ENCODE results near the gene SEMA7A. TPM values are rescaled to one million over a fixed set of nuclear protein-coding genes. Genes with fewer than 3 reads are reported as not detected.
"Not testable (repeated sequence)": the region's sequence is repeated elsewhere in the genome, so short reads cannot be mapped to it uniquely, and the experiment has no call there.

Gene SEMA7A
- total RNA-seq, 1 experiment from 2014 or later: 38.1 TPM

DNA sequence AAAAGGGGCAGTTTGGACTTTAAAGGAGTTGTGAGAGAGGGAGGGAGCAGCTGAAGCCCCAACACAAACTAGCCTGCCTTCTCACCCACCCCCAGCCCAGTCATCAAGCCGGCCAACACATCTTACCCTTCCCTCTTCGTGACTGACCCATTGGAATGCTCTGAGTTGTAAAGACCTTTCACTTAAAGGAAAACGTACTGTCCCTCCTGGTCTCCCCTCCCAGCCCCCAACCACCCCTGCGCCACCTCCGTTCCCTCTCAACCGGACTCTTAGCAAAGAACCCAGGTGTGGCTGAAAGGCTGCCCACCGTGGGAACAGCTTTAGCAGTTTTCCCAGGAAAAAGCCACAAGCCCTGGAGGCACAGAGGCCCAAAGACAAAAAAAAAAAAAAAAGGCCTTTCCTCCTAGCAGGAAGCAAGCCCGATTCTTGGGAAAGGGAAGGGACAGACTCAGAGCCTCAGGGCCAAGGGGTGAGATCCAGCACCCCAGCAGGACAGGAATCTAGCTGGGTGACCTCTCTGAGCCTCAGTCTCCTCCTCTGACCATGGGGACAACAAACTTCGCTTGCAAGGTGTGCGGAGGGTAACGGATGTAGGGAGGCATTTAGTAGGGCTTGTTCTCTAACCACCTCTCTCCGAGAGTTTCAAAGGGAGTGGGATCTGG, 68.7 kb downstream of the SEMA7A start:
- Mint-ChIP-seq H3K4me1 (ENCODE audit: low read depth, unreplicated experiment) (no peaks in the 10 kb centered on the region), H3K27ac (ENCODE audit: unreplicated experiment) (no peak overlapping the region), H3K36me3 (ENCODE audit: insufficient read depth, unreplicated experiment) (no peaks in the 10 kb centered on the region), H3K4me3 (ENCODE audit: unreplicated experiment) (no peak overlapping the region), H3K27me3 (ENCODE audit: insufficient read depth, unreplicated experiment) (no peaks in the 10 kb centered on the region), H3K9me3 (ENCODE audit: unreplicated experiment) (no peaks in the 10 kb centered on the region)
- Histone ChIP-seq H3K9me3 (no peaks in the 10 kb centered on the region), H3K36me3 (ENCODE audit: control insufficient read depth, insufficient read depth, low read length) (no peaks in the 10 kb centered on the region), H3K4me3 (ENCODE audit: low read depth, low read length) (no peak overlapping the region), H3K27me3 (replicated peaks; ENCODE audit: control insufficient read depth, insufficient read depth, low read length) (no peaks in the 10 kb centered on the region), H3K4me1 (no peaks in the 10 kb centered on the region)
- DNase-seq: no peak
- no TSS peak for BruUV-seq (replicated peaks)
- TF ChIP-seq, protein P1, sequence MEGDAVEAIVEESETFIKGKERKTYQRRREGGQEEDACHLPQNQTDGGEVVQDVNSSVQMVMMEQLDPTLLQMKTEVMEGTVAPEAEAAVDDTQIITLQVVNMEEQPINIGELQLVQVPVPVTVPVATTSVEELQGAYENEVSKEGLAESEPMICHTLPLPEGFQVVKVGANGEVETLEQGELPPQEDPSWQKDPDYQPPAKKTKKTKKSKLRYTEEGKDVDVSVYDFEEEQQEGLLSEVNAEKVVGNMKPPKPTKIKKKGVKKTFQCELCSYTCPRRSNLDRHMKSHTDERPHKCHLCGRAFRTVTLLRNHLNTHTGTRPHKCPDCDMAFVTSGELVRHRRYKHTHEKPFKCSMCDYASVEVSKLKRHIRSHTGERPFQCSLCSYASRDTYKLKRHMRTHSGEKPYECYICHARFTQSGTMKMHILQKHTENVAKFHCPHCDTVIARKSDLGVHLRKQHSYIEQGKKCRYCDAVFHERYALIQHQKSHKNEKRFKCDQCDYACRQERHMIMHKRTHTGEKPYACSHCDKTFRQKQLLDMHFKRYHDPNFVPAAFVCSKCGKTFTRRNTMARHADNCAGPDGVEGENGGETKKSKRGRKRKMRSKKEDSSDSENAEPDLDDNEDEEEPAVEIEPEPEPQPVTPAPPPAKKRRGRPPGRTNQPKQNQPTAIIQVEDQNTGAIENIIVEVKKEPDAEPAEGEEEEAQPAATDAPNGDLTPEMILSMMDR (IDR thresholded peaks at IDR 0.05; ENCODE audit: insufficient read depth in 1 of 2, low read depth in 1 of 2, low read length in 1 of 2, severe bottlenecking in 1 of 2, unreplicated experiment in 1 of 2): no peak
- intact Hi-C loops (cut with micrococcal nuclease; ENCODE audit: unreplicated experiment): no loop called here
- CTCF ChIA-PET: no interaction called here
- POLR2A ChIA-PET: no interaction called here

DNA sequence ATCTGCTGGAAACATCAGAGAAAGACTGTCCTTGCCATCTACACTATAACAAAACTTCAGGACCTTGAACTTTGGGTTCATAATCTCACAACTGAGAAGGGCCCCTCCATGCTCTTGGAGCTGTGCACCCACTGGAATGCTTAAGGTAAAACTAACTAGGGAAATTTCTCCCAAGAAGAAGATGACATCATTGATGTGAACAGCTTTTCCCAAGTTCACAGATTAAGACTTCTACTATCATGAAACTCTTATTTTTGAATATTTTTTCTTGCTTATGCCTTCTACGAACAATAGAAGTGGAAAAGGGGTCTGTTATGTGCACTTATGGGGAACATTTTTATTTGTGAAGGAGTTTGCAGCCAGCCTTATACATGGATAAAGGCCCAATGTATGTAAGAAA, 71.3 kb downstream of the SEMA7A start:
- H3K9me3 ChIP-seq: no peaks in the 10 kb centered on the region
- no peak overlapping the region for H3K4me3 ChIP-seq (ENCODE audit: low read depth, low read length)
- DNase-seq: no peak
- H3K36me3 Mint-ChIP-seq (ENCODE audit: insufficient read depth, unreplicated experiment): no peaks in the 10 kb centered on the region
- no peaks in the 10 kb centered on the region for H3K4me1 Mint-ChIP-seq (ENCODE audit: low read depth, unreplicated experiment)
- H3K4me1 ChIP-seq: no peaks in the 10 kb centered on the region
- no peak overlapping the region for H3K27ac Mint-ChIP-seq (ENCODE audit: unreplicated experiment)
- H3K4me3 Mint-ChIP-seq (ENCODE audit: unreplicated experiment): no peak overlapping the region
- no peaks in the 10 kb centered on the region for H3K27me3 ChIP-seq (replicated peaks; ENCODE audit: control insufficient read depth, insufficient read depth, low read length)
- POLR2A ChIA-PET: no interaction called here
- H3K36me3 ChIP-seq (ENCODE audit: control insufficient read depth, insufficient read depth, low read length): no peaks in the 10 kb centered on the region
- no peaks in the 10 kb centered on the region for H3K9me3 Mint-ChIP-seq (ENCODE audit: unreplicated experiment)
- H3K27me3 Mint-ChIP-seq (ENCODE audit: insufficient read depth, unreplicated experiment): no peaks in the 10 kb centered on the region
- CTCF ChIA-PET: no interaction called here
- TF ChIP-seq, protein P1 (IDR thresholded peaks at IDR 0.05; ENCODE audit: insufficient read depth in 1 of 2, low read depth in 1 of 2, low read length in 1 of 2, severe bottlenecking in 1 of 2, unreplicated experiment in 1 of 2): no peak
- no TSS peak for BruUV-seq (replicated peaks)
- intact Hi-C loops (cut with micrococcal nuclease; ENCODE audit: unreplicated experiment): no loop called here

DNA sequence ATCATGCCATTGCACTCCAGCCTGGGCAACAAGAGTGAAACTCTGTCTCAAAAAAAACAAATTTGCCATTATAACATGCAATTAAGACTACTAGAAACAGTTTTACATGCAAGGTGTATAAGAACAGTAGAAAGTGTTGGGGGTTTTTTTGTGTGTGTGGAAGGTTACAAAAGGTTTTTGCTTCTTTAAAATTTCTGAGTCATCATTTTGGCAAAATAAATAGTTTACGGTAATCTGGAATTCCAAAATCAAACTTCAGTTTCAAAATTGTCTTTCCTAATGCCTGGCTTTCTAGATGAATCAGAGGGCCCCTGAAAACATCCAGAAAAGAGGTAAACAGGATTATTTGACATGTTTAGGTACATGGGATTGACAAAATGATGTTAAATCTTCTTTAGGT, 72.9 kb downstream of the SEMA7A start:
- BruUV-seq (replicated peaks); H3K4me3 ChIP-seq (ENCODE audit: low read depth, low read length); H3K4me1 ChIP-seq; H3K36me3 Mint-ChIP-seq (ENCODE audit: insufficient read depth, unreplicated experiment); H3K4me3 Mint-ChIP-seq (ENCODE audit: unreplicated experiment); H3K9me3 ChIP-seq; intact Hi-C loops (cut with micrococcal nuclease; ENCODE audit: unreplicated experiment); H3K9me3 Mint-ChIP-seq (ENCODE audit: unreplicated experiment); H3K4me1 Mint-ChIP-seq (ENCODE audit: low read depth, unreplicated experiment); CTCF ChIA-PET; H3K27ac Mint-ChIP-seq (ENCODE audit: unreplicated experiment); H3K27me3 ChIP-seq (replicated peaks; ENCODE audit: control insufficient read depth, insufficient read depth, low read length); H3K27me3 Mint-ChIP-seq (ENCODE audit: insufficient read depth, unreplicated experiment); H3K36me3 ChIP-seq (ENCODE audit: control insufficient read depth, insufficient read depth, low read length); DNase-seq; POLR2A ChIA-PET: not testable (repeated sequence)

DNA sequence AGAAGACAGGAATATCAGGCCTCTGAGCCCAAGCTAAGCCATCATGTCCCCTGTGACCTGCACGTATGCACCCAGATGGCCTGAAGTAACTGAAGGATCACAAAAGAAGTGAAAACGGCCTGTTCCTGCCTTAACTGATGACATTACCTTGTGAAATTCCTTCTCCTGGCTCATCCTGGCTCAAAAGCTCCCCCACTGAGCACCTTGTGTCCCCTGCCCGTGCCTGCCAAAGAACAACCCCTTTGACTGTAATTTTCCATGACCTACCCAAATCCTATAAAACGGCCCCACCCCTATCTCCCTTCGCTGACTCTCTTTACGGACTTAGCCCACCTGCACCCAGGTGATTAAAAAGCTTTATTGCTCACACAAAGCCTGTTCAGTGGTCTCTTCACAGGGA, 74.4 kb downstream of the SEMA7A start:
- H3K4me3 Mint-ChIP-seq (ENCODE audit: unreplicated experiment); H3K4me3 ChIP-seq (ENCODE audit: low read depth, low read length); DNase-seq; intact Hi-C loops (cut with micrococcal nuclease; ENCODE audit: unreplicated experiment); H3K27me3 ChIP-seq (replicated peaks; ENCODE audit: control insufficient read depth, insufficient read depth, low read length); CTCF ChIA-PET; H3K9me3 ChIP-seq; H3K36me3 ChIP-seq (ENCODE audit: control insufficient read depth, insufficient read depth, low read length); H3K27ac Mint-ChIP-seq (ENCODE audit: unreplicated experiment); H3K9me3 Mint-ChIP-seq (ENCODE audit: unreplicated experiment); POLR2A ChIA-PET; H3K4me1 ChIP-seq; H3K36me3 Mint-ChIP-seq (ENCODE audit: insufficient read depth, unreplicated experiment); BruUV-seq (replicated peaks): not testable (repeated sequence)
- Mint-ChIP-seq H3K4me1 (ENCODE audit: low read depth, unreplicated experiment) (peaks cover 12% of the 10 kb centered on the region), H3K27me3 (ENCODE audit: insufficient read depth, unreplicated experiment) (peaks cover 13% of the 10 kb centered on the region)

Small RNAs within 50 kb of the gene (microRNA-seq; reads per million reads assigned to microRNA genes)
- gene MIR6881: 1.5 reads per million

Other genes starting within 250 kb of the SEMA7A start
- gene STRA6, start 231.2 kb downstream of the SEMA7A start, total RNA-seq (2022): 2.1 and 3.1 TPM in 2 replicates
- gene CCDC33, start 197.6 kb downstream of the SEMA7A start, total RNA-seq (2022): not detected in 2 replicates
- 0.56 TPM in 1 of 2 replicates, not detected in the other for gene CYP11A1, start 66.3 kb downstream of the SEMA7A start, total RNA-seq (2022)
- 31.4 and 34.4 TPM in 2 replicates for gene UBL7, start 27.2 kb upstream of the SEMA7A start, total RNA-seq (2022)
- 36.1 and 37.0 TPM in 2 replicates for gene ARID3B, start 107.3 kb upstream of the SEMA7A start, total RNA-seq (2022)
- gene CLK3, start 181.9 kb upstream of the SEMA7A start, total RNA-seq (2022): 49.4 and 54.5 TPM in 2 replicates

Data from Caco-2 (cell line).